ENCODE measurements around the gene NUP210L.
A peak's percentile ranks its signal among the peaks of the same experiment; 100 is the strongest.
"Not testable (repeated sequence)": the region's sequence is repeated elsewhere in the genome, so short reads cannot be mapped to it uniquely, and the experiment has no call there.

The NUP210L gene

GRCh38 chr1:154094411-154094810, 60.5 kb downstream of the NUP210L start:
- DNase-seq: no peak

GRCh38 chr1:154093699-154094098, 61.2 kb downstream of the NUP210L start:
- no peak for DNase-seq

DNA sequence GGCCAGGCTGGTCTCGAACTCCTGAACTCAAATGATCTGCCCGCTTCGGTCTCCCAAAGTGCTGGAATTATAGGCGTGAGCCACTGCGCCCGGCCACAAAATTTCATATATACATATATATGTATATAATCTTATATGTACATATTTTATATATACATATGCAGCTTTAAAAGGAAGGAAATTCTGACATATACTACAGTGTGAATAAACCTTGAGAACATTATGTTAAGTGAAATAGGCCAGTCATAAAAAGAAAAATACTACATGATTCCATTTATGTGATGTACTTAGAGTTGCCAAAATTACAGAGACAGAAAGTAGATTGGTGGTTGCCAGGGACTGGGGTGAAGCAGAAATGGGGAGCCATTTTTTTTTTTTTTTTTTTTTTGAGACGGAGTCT, 63.2 kb downstream of the NUP210L start:
- no peak for DNase-seq

- no peak for DNase-seq
These were observed 67.3 kb downstream of the NUP210L start for GRCh38 chr1:154087574-154087973.

DNA sequence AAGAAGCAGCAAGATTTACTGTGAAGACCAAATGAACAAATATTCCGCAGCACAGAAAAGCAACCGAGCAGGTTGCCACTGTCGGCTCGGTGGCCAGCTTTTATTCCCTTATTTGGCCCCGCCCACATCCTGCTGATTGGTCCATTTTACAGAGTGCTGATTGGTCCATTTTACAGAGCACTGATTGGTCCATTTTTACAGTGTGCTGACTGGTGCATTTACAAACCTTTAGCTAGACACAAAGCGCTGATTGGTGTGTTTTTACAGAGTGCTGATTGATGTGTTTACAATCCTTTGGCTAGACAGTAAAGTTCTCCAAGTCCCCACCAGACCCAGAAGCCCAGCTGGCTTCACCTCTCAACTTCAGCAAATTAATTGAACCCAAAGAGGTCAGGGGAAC, 71.8 kb downstream of the NUP210L start:
- not testable (repeated sequence) for DNase-seq

GRCh38 chr1:154081386-154082126, 73.3 kb downstream of the NUP210L start:
- no peak for DNase-seq

GRCh38 chr1:154076413-154076812, 78.5 kb downstream of the NUP210L start:
- DNase-seq: no peak

DNA sequence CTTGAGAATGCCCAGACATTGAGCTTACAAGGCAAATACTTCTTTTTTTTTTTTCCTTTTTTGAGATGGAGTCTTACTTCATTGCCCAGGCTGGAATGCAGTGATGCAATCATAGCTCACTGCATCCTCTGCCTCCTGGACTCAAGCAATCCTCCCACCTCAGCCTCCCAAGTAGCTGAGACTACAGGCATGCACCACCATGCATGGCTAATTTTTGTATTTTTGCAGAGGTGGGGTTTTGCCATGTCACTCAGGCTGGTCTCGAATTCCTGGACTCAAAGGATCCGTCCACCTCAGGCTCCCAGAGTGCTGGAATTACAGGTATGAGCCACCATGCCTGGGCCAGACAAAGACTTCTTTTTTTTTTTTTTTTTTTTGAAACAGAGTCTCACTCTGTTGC, 79.1 kb downstream of the NUP210L start:
- DNase-seq: no peak

- no peak for DNase-seq
These were observed 92.6 kb downstream of the NUP210L start for GRCh38 chr1:154062309-154062708.

GRCh38 chr1:154047436-154047835, 107.4 kb downstream of the NUP210L start:
- DNase-seq: not testable (repeated sequence)

DNA sequence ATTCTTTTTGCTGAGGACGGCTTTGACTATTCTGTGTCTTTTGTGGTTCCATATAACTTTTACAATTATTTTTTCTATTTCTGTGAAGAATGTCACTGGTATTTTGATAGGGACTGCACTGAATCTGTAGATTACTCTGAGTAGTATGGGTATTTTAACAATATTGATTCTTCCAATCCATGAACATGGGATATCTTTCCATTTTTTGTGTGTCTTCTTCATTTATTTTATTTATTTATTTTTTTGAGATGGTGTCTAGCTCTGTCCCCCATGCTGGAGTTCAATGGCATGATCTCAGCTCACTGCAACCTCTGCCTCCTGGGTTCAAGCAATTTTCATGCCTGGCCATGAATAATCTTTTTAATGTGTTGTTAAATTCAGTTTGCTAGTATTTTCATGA, 121.2 kb downstream of the NUP210L start:
- not testable (repeated sequence) for DNase-seq

DNA sequence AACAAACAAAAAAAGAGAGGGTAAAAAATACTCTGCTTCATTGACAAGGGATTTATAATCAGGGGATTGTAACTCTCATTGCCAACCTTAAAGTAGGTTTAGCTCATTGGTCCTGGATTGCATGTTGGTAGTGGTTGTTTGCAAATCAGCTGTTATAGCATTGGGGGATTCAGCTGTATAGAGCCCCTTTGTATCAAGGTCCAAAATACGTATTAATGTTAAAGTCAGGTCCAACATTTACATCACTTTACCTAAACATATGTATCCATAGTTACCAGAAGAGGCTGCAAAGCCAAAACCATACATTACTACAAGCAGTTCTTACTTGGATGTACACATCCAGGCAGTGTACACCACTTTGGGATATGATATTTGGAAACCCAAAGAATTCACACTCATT, 134.9 kb downstream of the NUP210L start:
- DNase-seq: no peak

DNA sequence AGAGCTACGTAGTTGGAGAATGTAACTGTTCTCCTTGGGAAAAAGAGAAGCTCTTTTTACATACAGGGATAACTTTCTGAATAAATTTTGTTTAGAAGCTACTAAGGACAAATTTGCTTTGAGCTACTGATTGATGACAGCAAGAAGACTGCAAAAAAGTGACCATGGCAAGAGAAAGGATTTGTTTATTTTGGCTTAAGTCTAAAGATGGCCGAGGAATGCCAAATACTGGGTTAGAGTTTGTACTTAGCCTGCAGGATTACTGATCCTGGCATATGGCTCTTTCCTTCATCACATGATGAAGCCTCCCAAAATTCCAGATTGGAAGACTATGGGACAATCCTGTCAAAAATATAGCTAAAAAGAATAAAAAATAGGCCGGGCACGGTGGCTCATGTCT, 135.6 kb downstream of the NUP210L start:
- no peak for DNase-seq

DNA sequence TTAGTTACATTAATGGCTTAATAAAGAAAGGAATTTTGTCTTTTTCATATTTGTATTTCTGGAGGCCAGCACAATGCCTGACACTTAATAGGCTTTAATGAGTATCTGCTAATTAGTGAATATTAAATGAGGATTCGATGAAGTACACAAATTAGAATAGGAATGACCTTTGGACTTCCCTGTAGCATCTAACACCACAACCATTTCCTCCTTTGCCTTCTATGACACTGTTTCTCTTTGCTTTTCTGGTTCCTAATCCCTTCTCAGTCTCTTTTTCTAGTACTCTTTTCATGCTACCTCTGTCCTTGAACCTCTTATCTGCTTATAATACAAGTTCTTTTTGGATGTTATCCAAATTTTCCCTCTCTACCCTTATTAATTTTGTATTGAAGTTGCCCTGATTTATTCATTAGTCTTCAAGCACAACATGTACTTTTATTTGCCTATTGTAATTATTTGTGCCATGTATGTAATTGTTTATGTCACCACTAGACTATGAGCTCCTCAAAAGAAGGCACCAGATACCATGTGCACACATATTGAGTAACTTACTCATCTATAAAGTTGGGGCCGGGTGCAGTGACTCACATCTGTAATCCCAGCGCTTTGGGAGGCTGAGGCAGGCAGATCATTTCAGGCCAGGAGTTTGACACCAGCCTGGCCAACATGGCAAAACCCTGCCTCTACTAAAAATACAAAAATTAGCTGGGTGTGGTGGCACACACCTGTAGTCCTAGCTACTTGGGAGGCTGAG, 140.5 kb downstream of the NUP210L start:
- no peak for DNase-seq

DNA sequence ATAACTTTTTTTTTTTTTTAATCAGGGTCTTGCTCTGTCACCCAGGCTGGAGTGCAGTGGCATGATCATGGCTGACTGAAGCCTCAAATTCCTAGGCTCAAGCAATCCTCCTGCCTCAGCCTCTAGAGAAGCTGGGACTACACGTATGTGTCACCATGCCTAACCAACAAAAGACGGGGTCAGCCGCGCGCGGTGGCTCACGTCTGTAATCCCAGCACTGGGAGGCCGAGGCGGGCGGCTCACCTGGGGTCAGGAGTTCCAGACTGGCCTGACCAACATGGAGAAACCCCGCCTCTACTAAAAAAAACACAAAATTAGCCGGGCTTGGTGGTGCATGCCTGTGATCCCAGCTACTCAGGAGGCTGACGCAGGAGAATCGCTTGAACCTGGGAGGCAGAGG, 142.3 kb downstream of the NUP210L start:
- DNase-seq: not testable (repeated sequence)

GRCh38 chr1:154012129-154012528, 142.7 kb downstream of the NUP210L start:
- DNase-seq: no peak

DNA sequence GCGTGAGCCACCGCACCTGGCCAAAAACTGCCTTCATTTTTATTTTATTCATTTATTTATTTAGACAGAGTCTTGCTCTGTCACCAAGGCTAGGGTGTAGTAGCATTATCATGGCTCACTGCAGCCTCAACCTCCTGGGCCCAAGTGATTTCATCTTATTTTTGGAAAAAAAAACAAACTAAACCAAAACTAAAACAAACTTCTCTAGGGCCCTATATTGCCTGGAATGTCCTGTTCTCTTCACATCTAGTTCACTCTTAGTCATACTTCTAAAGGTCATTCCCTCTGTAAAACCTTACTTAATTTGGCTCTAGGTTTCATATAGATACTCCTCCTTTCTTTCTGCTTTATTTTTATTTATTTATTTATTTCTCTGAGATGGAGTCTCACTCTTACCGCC, 148.7 kb downstream of the NUP210L start:
- DNase-seq: no peak

DNA sequence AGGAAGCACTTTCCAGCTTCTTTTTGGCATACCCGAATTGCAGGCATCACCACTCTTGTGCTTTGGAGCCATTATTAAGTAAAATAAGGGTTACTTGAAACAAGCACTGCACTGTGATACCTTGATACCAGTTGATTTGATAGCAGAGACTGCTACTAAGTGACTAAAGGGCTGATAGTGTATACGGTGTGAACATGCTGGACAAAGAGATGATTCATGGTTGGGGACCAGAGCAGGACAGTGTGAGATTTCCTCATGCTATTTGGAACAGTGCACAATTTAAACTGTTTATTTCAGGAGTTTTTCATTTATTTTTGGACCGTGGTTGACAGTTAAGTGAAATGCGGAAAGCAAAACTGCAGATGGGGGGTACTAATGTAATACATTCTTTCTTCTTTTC, 154.5 kb downstream of the NUP210L start:
- no peak for DNase-seq

DNA sequence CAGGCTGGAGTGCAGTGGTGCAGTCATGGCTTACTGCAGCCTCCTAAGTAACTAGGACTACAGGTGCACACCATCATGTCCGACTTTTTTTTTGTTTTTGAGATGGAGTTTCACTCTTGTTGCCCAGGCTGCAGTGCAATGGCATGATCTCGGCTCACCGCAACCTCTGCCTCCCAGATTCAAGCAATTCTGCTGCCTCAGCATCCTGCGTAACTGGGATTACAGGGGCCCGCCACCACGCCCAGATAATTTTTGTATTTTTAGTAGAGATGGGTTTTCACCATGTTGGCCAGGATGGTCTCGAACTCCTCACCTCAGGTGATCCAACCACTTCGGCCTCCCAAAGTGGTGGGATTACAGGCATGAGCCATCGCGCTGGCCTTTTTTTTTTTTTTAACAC, 158.0 kb downstream of the NUP210L start:
- DNase-seq: not testable (repeated sequence)

- no peak for DNase-seq
These were observed 159.2 kb downstream of the NUP210L start for GRCh38 chr1:153995640-153996039.

DNA sequence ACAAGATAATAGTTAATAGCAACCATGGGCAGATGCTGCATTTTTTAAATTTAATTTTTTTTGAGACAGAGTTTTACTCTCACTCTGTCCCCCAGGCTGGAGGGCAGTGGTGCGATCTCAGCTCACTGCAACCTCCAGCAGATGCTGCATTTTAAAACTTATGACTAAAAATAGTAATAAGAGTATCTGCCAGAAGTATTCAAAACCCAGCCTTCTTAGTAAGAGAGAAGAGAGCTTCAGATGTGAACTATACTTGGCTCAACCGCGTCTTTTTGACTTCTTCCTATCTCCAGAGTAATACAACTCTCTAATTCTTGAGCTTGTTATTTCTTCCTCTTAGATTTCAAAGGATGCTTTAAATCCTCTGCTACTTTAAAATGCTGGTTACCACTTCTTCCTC, 159.7 kb downstream of the NUP210L start:
- no peak for DNase-seq

DNA sequence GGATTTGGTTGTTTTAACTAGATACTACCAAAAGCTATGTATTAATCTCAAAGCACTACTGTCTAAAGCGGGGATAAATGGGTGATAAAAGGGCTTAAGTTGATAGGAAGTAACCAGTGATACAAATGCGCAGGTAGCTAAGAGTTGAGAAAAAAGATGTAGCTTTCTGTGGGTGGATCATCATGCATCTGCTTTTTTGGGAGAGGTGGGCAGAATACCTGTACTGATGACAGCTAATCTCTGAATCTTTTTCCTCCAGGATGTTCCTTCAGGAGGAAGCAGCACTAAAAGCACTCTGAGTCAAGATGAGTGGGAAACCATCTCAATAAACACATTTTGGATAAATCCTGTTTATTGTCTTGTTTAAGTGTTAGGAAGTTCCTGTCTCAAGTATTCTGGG, 163.1 kb downstream of the NUP210L start:
- no peak for DNase-seq

DNA sequence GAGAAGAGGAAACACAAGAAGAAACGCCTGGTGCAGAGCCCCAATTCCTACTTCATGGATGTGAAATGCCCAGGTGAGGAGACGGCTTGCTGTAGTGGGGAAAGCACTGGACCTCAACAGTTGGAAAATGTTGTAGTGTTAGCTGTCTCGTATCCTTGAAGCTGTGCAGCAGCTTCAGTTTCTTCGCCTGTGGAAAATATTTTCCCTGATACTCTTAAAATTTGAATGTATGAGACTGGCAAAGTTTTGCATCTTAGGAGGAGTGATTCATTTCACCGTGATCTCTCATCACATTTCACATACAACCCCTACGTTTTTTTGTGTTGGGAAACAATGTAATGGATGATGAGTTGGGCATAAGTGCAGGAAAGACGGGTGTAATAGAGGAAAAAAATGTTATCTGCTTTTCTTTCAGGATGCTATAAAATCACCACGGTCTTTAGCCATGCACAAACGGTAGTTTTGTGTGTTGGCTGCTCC, 163.7 kb downstream of the NUP210L start:
- DNase-seq: peak in 1 of 2 donors; percentile 30

GRCh38 chr1:153990468-153991150, 164.3 kb downstream of the NUP210L start, which contains the start of gene RPS27:
Gene RPS27 (plus strand): TSS chr1:153990762. CDS start chr1:153990797, 35 bp downstream.
- DNase-seq: peak; percentile 96
